Astrocyte (in vitro differentiated cells and primary cell): ENCODE data around the gene ABCA4. TPM values are rescaled to one million over a fixed set of nuclear protein-coding genes. Genes with fewer than 3 reads are reported as not detected.

Source experiments
- DNase-seq: peaks from one replicate; pipeline ENCODE4 v3.0.0-alpha.2; 2010; ENCODE audit warnings: low read depth
- FAIRE-seq: peaks from 2 replicates; lab custom pipeline; 2011; peaks lifted over from hg19 to GRCh38; lab: Jason Lieb, UNC
- H2AFZ ChIP-seq: 2 replicates; pipeline ENCODE4 v1.6.0; 2012; ENCODE audit warnings: low read depth, low read length, inconsistent platforms
- H3K27ac ChIP-seq: 2 replicates; pipeline ENCODE4 v1.5.1; 2011; ENCODE audit warnings: low read depth, low read length, inconsistent platforms
- H3K27me3 ChIP-seq: 2 replicates; pipeline ENCODE4 v1.6.0; 2011; ENCODE audit warnings: low read length, inconsistent platforms; ENCODE audit not compliant: insufficient read depth
- H3K36me3 ChIP-seq: 2 replicates; pipeline ENCODE4 v1.5.1; 2011; ENCODE audit warnings: low read length, inconsistent platforms; ENCODE audit not compliant: insufficient read depth
- H3K4me1 ChIP-seq: 2 replicates; pipeline ENCODE4 v1.5.1; 2011; ENCODE audit warnings: low read length, inconsistent platforms; ENCODE audit not compliant: insufficient read depth
- H3K4me2 ChIP-seq: 2 replicates; pipeline ENCODE4 v1.6.0; 2012; ENCODE audit warnings: low read length, inconsistent platforms
- H3K4me3 ChIP-seq: 2 replicates; pipeline ENCODE4 v1.5.1; 2011; ENCODE audit warnings: low read depth, mild to moderate bottlenecking, low read length, inconsistent platforms; ENCODE audit not compliant: insufficient read depth
- H3K79me2 ChIP-seq: 2 replicates; pipeline ENCODE4 v1.6.0; 2012; ENCODE audit warnings: mild to moderate bottlenecking, low read length, inconsistent platforms; ENCODE audit not compliant: insufficient read depth
- H3K9ac ChIP-seq: 2 replicates; pipeline ENCODE4 v1.6.0; 2012; ENCODE audit warnings: mild to moderate bottlenecking, low read length, inconsistent platforms
- H3K9me3 ChIP-seq: 2 replicates; pipeline ENCODE4 v1.5.1; 2012; ENCODE audit warnings: low read depth, mild to moderate bottlenecking, low read length, inconsistent platforms; ENCODE audit not compliant: insufficient read depth
- H4K20me1 ChIP-seq: 2 replicates; pipeline ENCODE4 v1.6.0; 2012; ENCODE audit warnings: low read length, inconsistent platforms; ENCODE audit not compliant: insufficient read depth
- H3K27ac Mint-ChIP-seq: one replicate; pipeline ENCODE4 v1.8.0; 2021; ENCODE audit warnings: mild to moderate bottlenecking, mixed read lengths; ENCODE audit not compliant: unreplicated experiment
- H3K27me3 Mint-ChIP-seq: one replicate; pipeline ENCODE4 v1.8.0; 2021; ENCODE audit warnings: low read depth, mixed read lengths; ENCODE audit not compliant: unreplicated experiment
- H3K36me3 Mint-ChIP-seq: one replicate; pipeline ENCODE4 v1.8.0; 2021; ENCODE audit warnings: low read depth, mixed read lengths; ENCODE audit not compliant: unreplicated experiment
- H3K4me1 Mint-ChIP-seq: one replicate; pipeline ENCODE4 v1.8.0; 2021; ENCODE audit warnings: low read depth, mixed read lengths; ENCODE audit not compliant: unreplicated experiment
- H3K4me3 Mint-ChIP-seq: one replicate; pipeline ENCODE4 v1.8.0; 2021; ENCODE audit warnings: mild to moderate bottlenecking, moderate library complexity, mixed read lengths; ENCODE audit not compliant: unreplicated experiment
- H3K9me3 Mint-ChIP-seq: one replicate; pipeline ENCODE4 v1.8.0; 2021; ENCODE audit warnings: mild to moderate bottlenecking, mixed read lengths; ENCODE audit not compliant: unreplicated experiment
- EZH2 ChIP-seq: IDR thresholded peaks from 2 replicates; pipeline ENCODE4 v1.6.1; 2012; ENCODE audit warnings: mild to moderate bottlenecking, low read length, inconsistent platforms; ENCODE audit not compliant: insufficient read depth
- total RNA-seq: library from RNA; stranded (reverse); gene quantifications from 2 replicates; pipeline ENCODE4 v1.2.1, GENCODE V29; 2021
- TF ChIP-seq, protein P1 (sequence below): IDR thresholded peaks from 2 replicates; pipeline ENCODE4 v1.5.1; 2011; ENCODE audit warnings: low read depth, mild to moderate bottlenecking, inconsistent platforms, low read length, moderate library complexity; ENCODE audit not compliant: insufficient read depth

The ABCA4 gene
- total RNA-seq, 1 donor from 2014 or later = 0.20 TPM

DNA sequence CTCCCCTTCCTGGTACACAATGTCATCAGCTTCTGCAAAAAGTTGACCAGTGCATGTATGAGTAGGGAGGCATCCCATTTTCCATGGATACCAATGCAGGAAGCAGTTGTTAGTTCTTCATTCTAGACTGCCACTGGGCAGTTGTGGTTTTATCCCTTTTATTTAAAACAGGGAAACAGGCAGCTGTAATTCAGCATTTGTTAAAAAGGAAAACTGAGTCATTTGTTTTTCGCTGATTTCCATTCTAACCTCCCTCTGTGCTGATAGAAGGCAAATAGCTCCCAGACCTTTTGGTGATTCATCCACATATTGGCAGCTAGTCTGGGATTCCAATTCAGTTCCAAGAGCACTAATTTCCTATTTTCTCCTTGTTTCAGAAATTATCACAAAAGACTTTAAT is 21.1 kb upstream of the ABCA4 start:
- Histone ChIP-seq H3K79me2 (no peaks in the 10 kb centered on the region), H3K36me3 (no peaks in the 10 kb centered on the region), H3K4me3 (no peak overlapping the region), H2AFZ (no peak overlapping the region), H3K27me3 (no peaks in the 10 kb centered on the region), H3K9ac (peak overlapping the region; percentile 21), H4K20me1 (no peaks in the 10 kb centered on the region), H3K27ac (peak overlapping the region; percentile 10), H3K9me3 (no peaks in the 10 kb centered on the region), H3K4me1 (peaks cover 12% of the 10 kb centered on the region), H3K4me2 (peak overlapping the region; percentile 62)
- H3K27ac Mint-ChIP-seq = no peak overlapping the region
- no peak for TF ChIP-seq EZH2
- TF ChIP-seq, protein P1, sequence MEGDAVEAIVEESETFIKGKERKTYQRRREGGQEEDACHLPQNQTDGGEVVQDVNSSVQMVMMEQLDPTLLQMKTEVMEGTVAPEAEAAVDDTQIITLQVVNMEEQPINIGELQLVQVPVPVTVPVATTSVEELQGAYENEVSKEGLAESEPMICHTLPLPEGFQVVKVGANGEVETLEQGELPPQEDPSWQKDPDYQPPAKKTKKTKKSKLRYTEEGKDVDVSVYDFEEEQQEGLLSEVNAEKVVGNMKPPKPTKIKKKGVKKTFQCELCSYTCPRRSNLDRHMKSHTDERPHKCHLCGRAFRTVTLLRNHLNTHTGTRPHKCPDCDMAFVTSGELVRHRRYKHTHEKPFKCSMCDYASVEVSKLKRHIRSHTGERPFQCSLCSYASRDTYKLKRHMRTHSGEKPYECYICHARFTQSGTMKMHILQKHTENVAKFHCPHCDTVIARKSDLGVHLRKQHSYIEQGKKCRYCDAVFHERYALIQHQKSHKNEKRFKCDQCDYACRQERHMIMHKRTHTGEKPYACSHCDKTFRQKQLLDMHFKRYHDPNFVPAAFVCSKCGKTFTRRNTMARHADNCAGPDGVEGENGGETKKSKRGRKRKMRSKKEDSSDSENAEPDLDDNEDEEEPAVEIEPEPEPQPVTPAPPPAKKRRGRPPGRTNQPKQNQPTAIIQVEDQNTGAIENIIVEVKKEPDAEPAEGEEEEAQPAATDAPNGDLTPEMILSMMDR = no peak
- FAIRE-seq (peak; percentile 86), DNase-seq (peak; percentile 71)
- no peaks in the 10 kb centered on the region for H3K27me3 Mint-ChIP-seq
- H3K36me3 Mint-ChIP-seq = no peaks in the 10 kb centered on the region
- peaks cover 12% of the 10 kb centered on the region for H3K9me3 Mint-ChIP-seq
- no peak overlapping the region for H3K4me3 Mint-ChIP-seq
- peaks cover 13% of the 10 kb centered on the region for H3K4me1 Mint-ChIP-seq

- FAIRE-seq (no peak), DNase-seq (no peak)
- H3K4me2 ChIP-seq = no peak overlapping the region
- no peak overlapping the region for H3K9ac ChIP-seq
- H3K27ac Mint-ChIP-seq = peak overlapping the region; percentile 99
- no peaks in the 10 kb centered on the region for H3K79me2 ChIP-seq
- peaks cover 16% of the 10 kb centered on the region for H3K4me1 Mint-ChIP-seq
- H3K4me3 ChIP-seq = no peak overlapping the region
- no peaks in the 10 kb centered on the region for H3K27me3 ChIP-seq
- peaks cover 12% of the 10 kb centered on the region for H3K4me1 ChIP-seq
- H2AFZ ChIP-seq = no peak overlapping the region
- H3K9me3 Mint-ChIP-seq = peaks cover 3% of the 10 kb centered on the region
- H3K36me3 ChIP-seq = no peaks in the 10 kb centered on the region
- no peaks in the 10 kb centered on the region for H3K36me3 Mint-ChIP-seq
- H3K9me3 ChIP-seq = peaks cover 4% of the 10 kb centered on the region
- no peak overlapping the region for H3K4me3 Mint-ChIP-seq
- peaks cover 4% of the 10 kb centered on the region for H3K27me3 Mint-ChIP-seq
- no peaks in the 10 kb centered on the region for H4K20me1 ChIP-seq
- no peak for TF ChIP-seq EZH2
- TF ChIP-seq, protein P1 = no peak
- no peak overlapping the region for H3K27ac ChIP-seq
These were observed 11.2 kb upstream of the ABCA4 start for GRCh38 chr1:94132111-94132510.

- H3K9ac ChIP-seq = peak overlapping the region; percentile 71
- H3K4me1 ChIP-seq = peaks cover 12% of the 10 kb centered on the region
- Mint-ChIP-seq H3K4me1 (peaks cover 16% of the 10 kb centered on the region), H3K27me3 (peaks cover 2% of the 10 kb centered on the region), H3K36me3 (no peaks in the 10 kb centered on the region), H3K27ac (peak overlapping the region; percentile 99), H3K9me3 (no peaks in the 10 kb centered on the region), H3K4me3 (peak overlapping the region; percentile 64)
- FAIRE-seq = no peak
- H3K9me3 ChIP-seq = peaks cover 4% of the 10 kb centered on the region
- peak overlapping the region; percentile 82 for H3K4me2 ChIP-seq
- H2AFZ ChIP-seq = peak overlapping the region; percentile 35
- DNase-seq = peak; percentile 85
- no peaks in the 10 kb centered on the region for H3K36me3 ChIP-seq
- H4K20me1 ChIP-seq = no peaks in the 10 kb centered on the region
- H3K4me3 ChIP-seq = no peak overlapping the region
- peak overlapping the region; percentile 77 for H3K27ac ChIP-seq
- no peaks in the 10 kb centered on the region for H3K27me3 ChIP-seq
- H3K79me2 ChIP-seq = no peaks in the 10 kb centered on the region
- TF ChIP-seq, protein P1 = no peak
- TF ChIP-seq EZH2 = no peak
These were observed 10.1 kb upstream of the ABCA4 start for GRCh38 chr1:94130851-94131595.
